Measurements from ENCODE around the gene ENO1.

DNA sequence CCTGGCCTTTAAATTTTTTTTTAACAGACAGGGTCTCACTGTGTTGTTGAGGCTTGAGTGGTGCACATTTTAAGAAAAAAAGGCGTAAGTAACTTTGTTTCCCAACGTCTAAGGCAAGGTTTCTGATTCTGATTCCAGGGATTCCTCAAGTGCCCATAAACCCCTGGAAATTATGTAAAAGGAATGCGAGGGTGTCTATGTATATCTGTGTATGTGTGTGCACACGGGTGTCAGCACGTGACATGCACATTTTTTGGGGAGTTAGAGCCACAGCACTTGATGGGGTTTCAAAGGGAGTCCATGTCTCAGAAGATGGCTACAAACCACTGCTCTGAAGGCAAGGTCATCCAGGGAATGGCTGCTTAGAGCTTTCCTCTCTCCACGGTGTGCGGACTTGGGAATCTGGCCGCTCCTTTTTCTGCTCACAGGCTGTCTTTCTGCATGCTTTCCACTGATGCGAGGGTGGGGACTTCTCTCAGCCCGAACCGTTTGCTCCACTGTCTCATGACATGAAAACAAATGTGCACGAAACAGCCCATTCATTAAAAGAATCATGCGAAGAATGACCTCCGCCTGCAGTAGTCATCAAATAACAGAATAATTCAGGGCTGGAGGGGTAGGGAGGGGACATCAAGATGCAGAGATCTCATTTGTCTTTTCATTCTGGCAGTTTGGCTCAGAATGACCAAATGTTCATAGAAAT is 42.4 kb downstream of the ENO1 start:
- TF ChIP-seq POLR2AphosphoS5 (IDR thresholded peaks at IDR 0.05; ENCODE audit: low read depth, low read length) (no peak), POLR2A (IDR thresholded peaks at IDR 0.05; ENCODE audit: low read depth, low read length) (no peak), TAF1 (IDR thresholded peaks at IDR 0.05; ENCODE audit: borderline replicate concordance, low read depth, low read length) (no peak)
